GM23338 (cell line): ENCODE data around the gene RIPOR3.

ENCODE experiments used
- CREB1 ChIP-seq: fragments of 250-450 bp; sonication (Bioruptor Pico); IDR thresholded peaks from 2 replicates; pipeline ENCODE4 v1.5.0; 2020; ENCODE audit warnings: low read depth, mild to moderate bottlenecking, moderate library complexity
- CTCF ChIP-seq, 2 experiments: fragments of 200-600 bp in 1 of 2; sonication (generic) in 1 of 2; conservative IDR thresholded peaks; 2 replicates each; pipeline versions ENCODE4 v1.5.1 to v1.6.1; 2016 to 2017; ENCODE audit warnings: antibody characterized with exemption in 2 of 2, low read depth in 2 of 2, mild to moderate bottlenecking in 2 of 2, moderate library complexity in 1 of 2
- EZH2 ChIP-seq: fragments of 200-600 bp; sonication (generic); IDR thresholded peaks from one replicate; pipeline ENCODE4 v1.8.0; 2017; ENCODE audit warnings: antibody characterized with exemption, mild to moderate bottlenecking, low read depth; ENCODE audit not compliant: unreplicated experiment
- EZH2phosphoT487 ChIP-seq: fragments of 200-600 bp; sonication (generic); IDR thresholded peaks from one replicate; pipeline ENCODE4 v1.8.1; 2018; ENCODE audit warnings: antibody characterized with exemption; ENCODE audit not compliant: unreplicated experiment
- POLR2AphosphoS5 ChIP-seq: IDR thresholded peaks from 2 replicates; pipeline ENCODE4 v1.6.1; 2016; ENCODE audit warnings: antibody characterized with exemption, low read depth
- TF ChIP-seq, protein P1 (sequence below): IDR thresholded peaks from one replicate; pipeline ENCODE4 v1.6.1; 2018; ENCODE audit warnings: antibody characterized with exemption; ENCODE audit not compliant: unreplicated experiment

- TF ChIP-seq EZH2 (no peak), CTCF (conservative IDR thresholded peaks at IDR 0.05; ENCODE audit: low read depth in 2 of 2) (no peak), EZH2phosphoT487 (no peak), CREB1 (no peak), POLR2AphosphoS5 (no peak)
- TF ChIP-seq, protein P1, sequence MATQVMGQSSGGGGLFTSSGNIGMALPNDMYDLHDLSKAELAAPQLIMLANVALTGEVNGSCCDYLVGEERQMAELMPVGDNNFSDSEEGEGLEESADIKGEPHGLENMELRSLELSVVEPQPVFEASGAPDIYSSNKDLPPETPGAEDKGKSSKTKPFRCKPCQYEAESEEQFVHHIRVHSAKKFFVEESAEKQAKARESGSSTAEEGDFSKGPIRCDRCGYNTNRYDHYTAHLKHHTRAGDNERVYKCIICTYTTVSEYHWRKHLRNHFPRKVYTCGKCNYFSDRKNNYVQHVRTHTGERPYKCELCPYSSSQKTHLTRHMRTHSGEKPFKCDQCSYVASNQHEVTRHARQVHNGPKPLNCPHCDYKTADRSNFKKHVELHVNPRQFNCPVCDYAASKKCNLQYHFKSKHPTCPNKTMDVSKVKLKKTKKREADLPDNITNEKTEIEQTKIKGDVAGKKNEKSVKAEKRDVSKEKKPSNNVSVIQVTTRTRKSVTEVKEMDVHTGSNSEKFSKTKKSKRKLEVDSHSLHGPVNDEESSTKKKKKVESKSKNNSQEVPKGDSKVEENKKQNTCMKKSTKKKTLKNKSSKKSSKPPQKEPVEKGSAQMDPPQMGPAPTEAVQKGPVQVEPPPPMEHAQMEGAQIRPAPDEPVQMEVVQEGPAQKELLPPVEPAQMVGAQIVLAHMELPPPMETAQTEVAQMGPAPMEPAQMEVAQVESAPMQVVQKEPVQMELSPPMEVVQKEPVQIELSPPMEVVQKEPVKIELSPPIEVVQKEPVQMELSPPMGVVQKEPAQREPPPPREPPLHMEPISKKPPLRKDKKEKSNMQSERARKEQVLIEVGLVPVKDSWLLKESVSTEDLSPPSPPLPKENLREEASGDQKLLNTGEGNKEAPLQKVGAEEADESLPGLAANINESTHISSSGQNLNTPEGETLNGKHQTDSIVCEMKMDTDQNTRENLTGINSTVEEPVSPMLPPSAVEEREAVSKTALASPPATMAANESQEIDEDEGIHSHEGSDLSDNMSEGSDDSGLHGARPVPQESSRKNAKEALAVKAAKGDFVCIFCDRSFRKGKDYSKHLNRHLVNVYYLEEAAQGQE = no peak
These were observed 116.8 kb downstream of the RIPOR3 start for GRCh38 chr20:50574586-50574985.
